Measurements from ENCODE around the gene HCLS1.
"Not testable (repeated sequence)": the region's sequence is repeated elsewhere in the genome, so short reads cannot be mapped to it uniquely, and the experiment has no call there.

The HCLS1 gene

GRCh38 chr3:121598564-121598963, 62.1 kb downstream of the HCLS1 start:
- no peak overlapping the region for H3K9ac ChIP-seq (ENCODE audit: insufficient read length, low read depth)
- no peaks in the 10 kb centered on the region for H3K27me3 ChIP-seq (ENCODE audit: insufficient read depth, insufficient read length)
- TF ChIP-seq ZNF274 (IDR thresholded peaks at IDR 0.05; ENCODE audit: low read depth, low read length) (no peak), YY1 (IDR thresholded peaks at IDR 0.05; ENCODE audit: insufficient read depth, insufficient read length) (no peak), SUZ12 (IDR thresholded peaks at IDR 0.05; ENCODE audit: extremely low read depth, insufficient read depth, insufficient read length) (no peak)
- H3K9me3 ChIP-seq (ENCODE audit: insufficient read depth, low read length), result no peaks in the 10 kb centered on the region
- no peak for DNase-seq (ENCODE audit: low read depth, low spot score)
- no peaks in the 10 kb centered on the region for H3K36me3 ChIP-seq (ENCODE audit: insufficient read depth, insufficient read length, low read length)
- H3K4me1 ChIP-seq (ENCODE audit: insufficient read depth, insufficient read length), result peaks cover 3% of the 10 kb centered on the region
- no peak overlapping the region for H3K4me3 ChIP-seq (ENCODE audit: insufficient read length, low read depth)

- no peak for DNase-seq (ENCODE audit: low read depth, low spot score)
- no peaks in the 10 kb centered on the region for H3K4me1 ChIP-seq (ENCODE audit: insufficient read depth, insufficient read length)
- no peaks in the 10 kb centered on the region for H3K9me3 ChIP-seq (ENCODE audit: insufficient read depth, low read length)
- H3K4me3 ChIP-seq (ENCODE audit: insufficient read length, low read depth), result no peak overlapping the region
- no peak for TF ChIP-seq SUZ12 (IDR thresholded peaks at IDR 0.05; ENCODE audit: extremely low read depth, insufficient read depth, insufficient read length)
- no peak for TF ChIP-seq ZNF274 (IDR thresholded peaks at IDR 0.05; ENCODE audit: low read depth, low read length)
- H3K27me3 ChIP-seq (ENCODE audit: insufficient read depth, insufficient read length), result no peaks in the 10 kb centered on the region
- no peaks in the 10 kb centered on the region for H3K36me3 ChIP-seq (ENCODE audit: insufficient read depth, insufficient read length, low read length)
- H3K9ac ChIP-seq (ENCODE audit: insufficient read length, low read depth), result no peak overlapping the region
These were observed 64.8 kb downstream of the HCLS1 start for GRCh38 chr3:121595765-121596406.

GRCh38 chr3:121594850-121595249, 65.9 kb downstream of the HCLS1 start:
- Histone ChIP-seq H3K4me3 (ENCODE audit: insufficient read length, low read depth) (no peak overlapping the region), H3K9ac (ENCODE audit: insufficient read length, low read depth) (no peak overlapping the region), H3K4me1 (ENCODE audit: insufficient read depth, insufficient read length) (no peaks in the 10 kb centered on the region), H3K36me3 (ENCODE audit: insufficient read depth, insufficient read length, low read length) (no peaks in the 10 kb centered on the region), H3K27me3 (ENCODE audit: insufficient read depth, insufficient read length) (no peaks in the 10 kb centered on the region), H3K9me3 (ENCODE audit: insufficient read depth, low read length) (no peaks in the 10 kb centered on the region)
- no peak for TF ChIP-seq ZNF274 (IDR thresholded peaks at IDR 0.05; ENCODE audit: low read depth, low read length)
- TF ChIP-seq YY1 (IDR thresholded peaks at IDR 0.05; ENCODE audit: insufficient read depth, insufficient read length), result no peak
- no peak for TF ChIP-seq SUZ12 (IDR thresholded peaks at IDR 0.05; ENCODE audit: extremely low read depth, insufficient read depth, insufficient read length)
- no peak for DNase-seq (ENCODE audit: low read depth, low spot score)

GRCh38 chr3:121593806-121594205, 66.9 kb downstream of the HCLS1 start:
- H3K4me3 ChIP-seq (ENCODE audit: insufficient read length, low read depth); H3K27me3 ChIP-seq (ENCODE audit: insufficient read depth, insufficient read length); H3K36me3 ChIP-seq (ENCODE audit: insufficient read depth, insufficient read length, low read length); DNase-seq (ENCODE audit: low read depth, low spot score); H3K9ac ChIP-seq (ENCODE audit: insufficient read length, low read depth); H3K9me3 ChIP-seq (ENCODE audit: insufficient read depth, low read length); H3K4me1 ChIP-seq (ENCODE audit: insufficient read depth, insufficient read length): not testable (repeated sequence)

GRCh38 chr3:121592856-121593702, 67.6 kb downstream of the HCLS1 start, which contains the start of gene FBXO40:
Gene FBXO40, plus strand, starts transcription at chr3:121593379. Its CDS starts 27,197 bp downstream, at chr3:121620576.
- H3K9ac ChIP-seq (ENCODE audit: insufficient read length, low read depth), result peak within 1 kb of the TSS; percentile 2
- H3K36me3 ChIP-seq (ENCODE audit: insufficient read depth, insufficient read length, low read length), result no peaks in the 10 kb centered on the region
- DNase-seq (ENCODE audit: low read depth, low spot score), result peak; percentile 87
- TF ChIP-seq ZNF274 (IDR thresholded peaks at IDR 0.05; ENCODE audit: low read depth, low read length), result no peak
- TF ChIP-seq SUZ12 (IDR thresholded peaks at IDR 0.05; ENCODE audit: extremely low read depth, insufficient read depth, insufficient read length), result no peak
- TF ChIP-seq YY1 (IDR thresholded peaks at IDR 0.05; ENCODE audit: insufficient read depth, insufficient read length), result no peak
- no peaks in the 10 kb centered on the region for H3K27me3 ChIP-seq (ENCODE audit: insufficient read depth, insufficient read length)
- H3K9me3 ChIP-seq (ENCODE audit: insufficient read depth, low read length), result no peaks in the 10 kb centered on the region
- no peak within 1 kb of the TSS for H3K4me3 ChIP-seq (ENCODE audit: insufficient read length, low read depth)
- no peaks in the 10 kb centered on the region for H3K4me1 ChIP-seq (ENCODE audit: insufficient read depth, insufficient read length)

GRCh38 chr3:121584418-121584817, 76.3 kb downstream of the HCLS1 start:
- DNase-seq (ENCODE audit: low read depth, low spot score), result no peak
- H3K27me3 ChIP-seq (ENCODE audit: insufficient read depth, insufficient read length), result no peaks in the 10 kb centered on the region
- H3K4me3 ChIP-seq (ENCODE audit: insufficient read length, low read depth), result no peak overlapping the region
- H3K9ac ChIP-seq (ENCODE audit: insufficient read length, low read depth), result no peak overlapping the region
- no peaks in the 10 kb centered on the region for H3K9me3 ChIP-seq (ENCODE audit: insufficient read depth, low read length)
- H3K36me3 ChIP-seq (ENCODE audit: insufficient read depth, insufficient read length, low read length), result no peaks in the 10 kb centered on the region
- TF ChIP-seq SUZ12 (IDR thresholded peaks at IDR 0.05; ENCODE audit: extremely low read depth, insufficient read depth, insufficient read length) (no peak), YY1 (IDR thresholded peaks at IDR 0.05; ENCODE audit: insufficient read depth, insufficient read length) (no peak), ZNF274 (IDR thresholded peaks at IDR 0.05; ENCODE audit: low read depth, low read length) (no peak)
- no peaks in the 10 kb centered on the region for H3K4me1 ChIP-seq (ENCODE audit: insufficient read depth, insufficient read length)

- no peaks in the 10 kb centered on the region for H3K9me3 ChIP-seq (ENCODE audit: insufficient read depth, low read length)
- TF ChIP-seq SUZ12 (IDR thresholded peaks at IDR 0.05; ENCODE audit: extremely low read depth, insufficient read depth, insufficient read length) (no peak), ZNF274 (IDR thresholded peaks at IDR 0.05; ENCODE audit: low read depth, low read length) (no peak), YY1 (IDR thresholded peaks at IDR 0.05; ENCODE audit: insufficient read depth, insufficient read length) (no peak)
- no peaks in the 10 kb centered on the region for H3K36me3 ChIP-seq (ENCODE audit: insufficient read depth, insufficient read length, low read length)
- no peak for DNase-seq (ENCODE audit: low read depth, low spot score)
- H3K4me1 ChIP-seq (ENCODE audit: insufficient read depth, insufficient read length), result no peaks in the 10 kb centered on the region
- H3K4me3 ChIP-seq (ENCODE audit: insufficient read length, low read depth), result no peak overlapping the region
- H3K27me3 ChIP-seq (ENCODE audit: insufficient read depth, insufficient read length), result no peaks in the 10 kb centered on the region
- no peak overlapping the region for H3K9ac ChIP-seq (ENCODE audit: insufficient read length, low read depth)
These were observed 79.0 kb downstream of the HCLS1 start for GRCh38 chr3:121581691-121582090.
